ENCODE data around the gene MBD1.

GRCh38 chr18:50311650-50312049, 30.3 kb upstream of the MBD1 start:
- TF ChIP-seq CTCF (IDR thresholded peaks at IDR 0.05; ENCODE audit: insufficient read depth, low read depth, low read length) (no peak), EZH2 (IDR thresholded peaks at IDR 0.05; ENCODE audit: insufficient read depth, low read length) (no peak)
